ENCODE measurements around the gene LTBP1. TPM values are rescaled to one million over a fixed set of nuclear protein-coding genes. Genes with fewer than 3 reads are reported as not detected.

Gene LTBP1
- total and polyA plus RNA-seq, 2 of the 13 experiments (the other 11 are each of a cell fraction or from before 2014, with no cell fraction given): 0.12 to 0.22 TPM

- no peak for DNase-seq (ENCODE audit: low spot score)
- H3K9me3 ChIP-seq (ENCODE audit: low read length): no peaks in the 10 kb centered on the region
- no peak for ATAC-seq
- POLR2A ChIA-PET: no interaction called here
- 17% methylated on average over 5 of the region's 5 CpGs for WGBS (ENCODE audit: low lambda C conversion rate)
- CTCF ChIA-PET (ENCODE audit: low intra/inter-chr PET ratio, low total read pairs): no interaction called here
- no peak overlapping the region for H3K4me3 ChIP-seq (replicated peaks in 1 of 3; ENCODE audit: insufficient read depth in 1 of 3, low read depth in 2 of 3, low read length in 3 of 3)
- peaks cover 0 to 2% of the 10 kb centered on the region in 2 experiments; a peak in 1 of 5 replicates for H3K27me3 ChIP-seq (ENCODE audit: control insufficient read depth in 1 of 2, insufficient read depth in 2 of 2, low read length in 2 of 2)
- intact Hi-C loops (cut with micrococcal nuclease; ENCODE audit: unreplicated experiment) (no loop called here), in situ Hi-C loops (cut with HindIII; ENCODE audit: extremely low pct_ligation_motif_present, low pct_unique_long_range_greater_than_20kb) (no loop called here)
- H2AFZ ChIP-seq (ENCODE audit: low read length): no peak overlapping the region
- no peak overlapping the region for H3K27ac ChIP-seq (ENCODE audit: extremely low read length, insufficient read depth, low read length)
- no peak overlapping the region for H3K4me2 ChIP-seq (ENCODE audit: low read depth, low read length)
- no peaks in the 10 kb centered on the region for H3K79me2 ChIP-seq (ENCODE audit: insufficient read depth, low read length)
- H3K4me1 ChIP-seq (ENCODE audit: insufficient read depth, low read length): no peaks in the 10 kb centered on the region
- TF ChIP-seq, protein P1, sequence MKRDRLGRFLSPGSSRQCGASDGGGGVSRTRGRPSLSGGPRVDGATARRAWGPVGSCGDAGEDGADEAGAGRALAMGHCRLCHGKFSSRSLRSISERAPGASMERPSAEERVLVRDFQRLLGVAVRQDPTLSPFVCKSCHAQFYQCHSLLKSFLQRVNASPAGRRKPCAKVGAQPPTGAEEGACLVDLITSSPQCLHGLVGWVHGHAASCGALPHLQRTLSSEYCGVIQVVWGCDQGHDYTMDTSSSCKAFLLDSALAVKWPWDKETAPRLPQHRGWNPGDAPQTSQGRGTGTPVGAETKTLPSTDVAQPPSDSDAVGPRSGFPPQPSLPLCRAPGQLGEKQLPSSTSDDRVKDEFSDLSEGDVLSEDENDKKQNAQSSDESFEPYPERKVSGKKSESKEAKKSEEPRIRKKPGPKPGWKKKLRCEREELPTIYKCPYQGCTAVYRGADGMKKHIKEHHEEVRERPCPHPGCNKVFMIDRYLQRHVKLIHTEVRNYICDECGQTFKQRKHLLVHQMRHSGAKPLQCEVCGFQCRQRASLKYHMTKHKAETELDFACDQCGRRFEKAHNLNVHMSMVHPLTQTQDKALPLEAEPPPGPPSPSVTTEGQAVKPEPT (CRISPR knock-in tag; IDR thresholded peaks at IDR 0.05; ENCODE audit: low read depth): no peak
- TF ChIP-seq ATF5 (CRISPR knock-in tag; IDR thresholded peaks at IDR 0.05; ENCODE audit: low read depth) (no peak), ZNF17 (CRISPR knock-in tag; IDR thresholded peaks at IDR 0.05) (no peak), TEAD3 (CRISPR knock-in tag; optimal IDR thresholded peaks at IDR 0.05; ENCODE audit: borderline replicate concordance) (no peak), HNRNPUL1 (IDR thresholded peaks at IDR 0.05; ENCODE audit: low read depth, low read length) (no peak), HIVEP1 (CRISPR knock-in tag; IDR thresholded peaks at IDR 0.05) (no peak), ZNF143 (CRISPR knock-in tag; IDR thresholded peaks at IDR 0.05) (no peak)
- TF ChIP-seq, protein P2, sequence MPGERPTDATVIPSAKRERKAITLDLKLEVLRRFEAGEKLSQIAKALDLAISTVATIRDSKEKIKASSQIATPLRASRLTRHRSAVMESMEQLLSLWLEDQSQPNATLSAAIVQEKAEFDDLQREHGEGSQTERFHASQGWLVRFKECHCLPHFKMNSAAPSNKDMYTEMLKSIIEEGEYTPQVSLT (CRISPR knock-in tag; IDR thresholded peaks at IDR 0.05; ENCODE audit: borderline replicate concordance, low read depth): no peak
- H3K36me3 ChIP-seq (replicated peaks in 1 of 2; ENCODE audit: control insufficient read depth in 1 of 2, insufficient read depth in 2 of 2, low read length in 2 of 2): no peaks in the 10 kb centered on the region
- no peak overlapping the region for H3K9ac ChIP-seq (ENCODE audit: insufficient read depth, low read depth, low read length)
- no peaks in the 10 kb centered on the region for H4K20me1 ChIP-seq (ENCODE audit: insufficient read depth, low read length)
- FAIRE-seq: no peak
- no TSS peak for BruUV-seq (replicated peaks)
These were observed 157.4 kb downstream of the LTBP1 start for GRCh38 chr2:33104052-33104623.

Data from HepG2 (cell line).